H1 (cell line): ENCODE data around the gene CHCHD6. TPM values are rescaled to one million over a fixed set of nuclear protein-coding genes. Genes with fewer than 3 reads are reported as not detected.
A peak's percentile ranks its signal among the peaks of the same experiment; 100 is the strongest.

Experiments used
- CTCF ChIA-PET: fragments of 300-600 bp; sonication (Branson Sonifier 250); formaldehyde crosslinking; loops from one replicate; lab custom pipeline; 2021; ENCODE audit not compliant: partially characterized antibody; lab: Charles Lee
- POLR2A ChIA-PET: fragments of 300-600 bp; sonication (Branson Sonifier 250); formaldehyde crosslinking; loops from one replicate; lab custom pipeline; 2021; ENCODE audit warnings: inconsistent platforms; ENCODE audit not compliant: partially characterized antibody; lab: Charles Lee
- DNase-seq, 2 experiments: peaks; one replicate each; pipeline versions ENCODE4 v3.0.0 to v3.0.0-alpha.2; 2010 to 2022; ENCODE audit warnings: low spot score in 2 of 2, low read depth in 1 of 2, mixed read lengths in 1 of 2
- FAIRE-seq: peaks from 2 replicates; lab custom pipeline; 2011; peaks lifted over from hg19 to GRCh38; lab: Jason Lieb, UNC
- H2AFZ ChIP-seq: 2 replicates; pipeline ENCODE4 v1.8.1; 2012; ENCODE audit warnings: low read length, inconsistent platforms
- H2AK5ac ChIP-seq: 2 replicates; pipeline ENCODE4 v1.6.1; 2013; ENCODE audit warnings: low read depth, low read length
- H2BK120ac ChIP-seq: replicated peaks from 2 replicates; pipeline ENCODE3; 2013; ENCODE audit warnings: low read depth, low read length, inconsistent platforms
- H2BK12ac ChIP-seq: 2 replicates; pipeline ENCODE4 v1.6.1; 2013; ENCODE audit warnings: low read depth, low read length
- H2BK15ac ChIP-seq: 2 replicates; pipeline ENCODE4 v1.6.1; 2013; ENCODE audit warnings: low read length
- H2BK20ac ChIP-seq: 2 replicates; pipeline ENCODE4 v1.6.1; 2013; ENCODE audit warnings: low read length
- H2BK5ac ChIP-seq: 2 replicates; pipeline ENCODE4 v1.6.1; 2013; ENCODE audit warnings: low read depth, low read length
- H3K14ac ChIP-seq: 2 replicates; pipeline ENCODE4 v1.6.1; 2013; ENCODE audit warnings: inconsistent platforms; ENCODE audit not compliant: insufficient read length
- H3K18ac ChIP-seq: 2 replicates; pipeline ENCODE4 v1.6.1; 2013; ENCODE audit warnings: low read length; ENCODE audit errors: extremely low read depth
- H3K23ac ChIP-seq: 2 replicates; pipeline ENCODE4 v1.6.1; 2013; ENCODE audit warnings: inconsistent platforms; ENCODE audit not compliant: insufficient read length
- H3K23me2 ChIP-seq: 2 replicates; pipeline ENCODE4 v1.6.1; 2013; ENCODE audit warnings: low read depth, low read length
- H3K27ac ChIP-seq: 2 replicates; pipeline ENCODE4 v1.6.1; 2011; ENCODE audit warnings: low read depth, low read length, inconsistent platforms
- H3K27me3 ChIP-seq, 4 experiments: replicated peaks in 1 of 4; 1 replicate in 1 of 4; 2 replicates in 3 of 4; pipeline versions ENCODE4 v1.6.1 to v1.8.1; 2011 to 2013; ENCODE audit warnings: low read length in 3 of 4, mild to moderate bottlenecking in 3 of 4, inconsistent platforms in 2 of 4, mixed read lengths in 2 of 4, moderate library complexity in 1 of 4; ENCODE audit not compliant: control insufficient read depth in 3 of 4, insufficient read depth in 3 of 4; ENCODE audit errors: extremely low read depth in 1 of 4
- H3K36me3 ChIP-seq, 4 experiments: 2 replicates each; pipeline versions ENCODE4 v1.6.1 to v1.8.1; 2011 to 2013; ENCODE audit warnings: mild to moderate bottlenecking in 4 of 4, low read length in 3 of 4, moderate library complexity in 2 of 4, control low read depth in 1 of 4, inconsistent platforms in 1 of 4; ENCODE audit not compliant: insufficient read depth in 4 of 4, control insufficient read depth in 2 of 4
- H3K4ac ChIP-seq: replicated peaks from 2 replicates; pipeline ENCODE3; 2013; ENCODE audit warnings: low read length, low read depth, mixed read lengths, inconsistent platforms; ENCODE audit not compliant: insufficient read length
- H3K4me1 ChIP-seq, 4 experiments: replicated peaks in 1 of 4; 1 replicate in 1 of 4; 2 replicates in 3 of 4; pipeline versions ENCODE4 v1.6.1 to v1.8.1; 2011 to 2013; ENCODE audit warnings: low read length in 3 of 4, inconsistent platforms in 2 of 4, mixed read lengths in 1 of 4; ENCODE audit not compliant: insufficient read depth in 4 of 4, control insufficient read depth in 3 of 4
- H3K4me2 ChIP-seq, 2 experiments: 2 replicates each; pipeline versions ENCODE4 v1.6.1 to v1.8.1; 2011 to 2013; ENCODE audit warnings: low read depth in 2 of 2, low read length in 2 of 2, control low read depth in 1 of 2, inconsistent platforms in 1 of 2, mild to moderate bottlenecking in 1 of 2; ENCODE audit not compliant: insufficient read depth in 1 of 2
- H3K4me3 ChIP-seq, 4 experiments: fragments of 200-600, 300-600 bp in 1 of 4; sonication (generic), shearing (Covaris generic), sonication (Bioruptor Twin) in 1 of 4; 2 replicates each; pipeline versions ENCODE4 v1.5.1 to v1.8.1; 2011 to 2016; ENCODE audit warnings: low read length in 4 of 4, low read depth in 3 of 4, control low read depth in 2 of 4, inconsistent platforms in 2 of 4, mild to moderate bottlenecking in 2 of 4, mixed read lengths in 1 of 4, moderate library complexity in 1 of 4; ENCODE audit not compliant: insufficient read depth in 2 of 4; ENCODE audit errors: extremely low read depth in 1 of 4
- H3K56ac ChIP-seq: replicated peaks from 2 replicates; pipeline ENCODE3; 2013; ENCODE audit warnings: low read depth, mild to moderate bottlenecking, mixed read lengths, low read length, inconsistent platforms; ENCODE audit not compliant: insufficient read length
- H3K79me1 ChIP-seq: 2 replicates; pipeline ENCODE4 v1.6.1; 2013; ENCODE audit warnings: low read depth, low read length, control low read depth
- H3K79me2 ChIP-seq, 2 experiments: 2 replicates each; pipeline versions ENCODE4 v1.6.1 to v1.8.1; 2012 to 2013; ENCODE audit warnings: low read length in 2 of 2, mild to moderate bottlenecking in 2 of 2, inconsistent platforms in 1 of 2; ENCODE audit not compliant: insufficient read depth in 2 of 2, control insufficient read depth in 1 of 2
- H3K9ac ChIP-seq, 4 experiments: replicated peaks in 1 of 4; 1 replicate in 1 of 4; 2 replicates in 3 of 4; pipeline versions ENCODE4 v1.6.1 to v1.8.1; 2011 to 2013; ENCODE audit warnings: low read depth in 3 of 4, low read length in 3 of 4, control low read depth in 2 of 4, mild to moderate bottlenecking in 2 of 4, moderate library complexity in 2 of 4, inconsistent platforms in 1 of 4; ENCODE audit errors: extremely low read depth in 1 of 4
- H3K9me3 ChIP-seq, 2 experiments: 2 replicates each; pipeline versions ENCODE4 v1.6.1 to v1.8.1; 2012 to 2013; ENCODE audit warnings: mild to moderate bottlenecking in 2 of 2, moderate library complexity in 2 of 2, control low read depth in 1 of 2, inconsistent platforms in 1 of 2, low read depth in 1 of 2, low read length in 1 of 2, mixed read lengths in 1 of 2; ENCODE audit not compliant: insufficient read depth in 2 of 2
- H4K20me1 ChIP-seq, 2 experiments: replicated peaks in 1 of 2; 2 replicates each; pipeline versions ENCODE3 to v1.8.1; 2011 to 2013; ENCODE audit warnings: inconsistent platforms in 2 of 2, low read length in 2 of 2, mild to moderate bottlenecking in 1 of 2; ENCODE audit not compliant: insufficient read depth in 2 of 2, control insufficient read depth in 1 of 2
- H4K5ac ChIP-seq: 2 replicates; pipeline ENCODE4 v1.6.1; 2013; ENCODE audit warnings: low read length, low read depth, mixed read lengths, inconsistent platforms; ENCODE audit not compliant: insufficient read length
- H4K8ac ChIP-seq: 2 replicates; pipeline ENCODE4 v1.8.0; 2013; ENCODE audit warnings: mild to moderate bottlenecking, moderate library complexity, low read length, inconsistent platforms; ENCODE audit not compliant: insufficient read depth; ENCODE audit errors: extremely low read depth
- H4K91ac ChIP-seq: replicated peaks from 2 replicates; pipeline ENCODE3; 2013; ENCODE audit warnings: low read length, mixed read lengths, inconsistent platforms; ENCODE audit not compliant: insufficient read length
- EP300 ChIP-seq, 2 experiments: IDR thresholded peaks; 1 replicate in 1 of 2; 2 replicates in 1 of 2; pipeline ENCODE4 v1.6.1; 2011 to 2012; ENCODE audit warnings: low read depth in 2 of 2, low read length in 2 of 2, mild to moderate bottlenecking in 2 of 2, borderline replicate concordance in 1 of 2, inconsistent platforms in 1 of 2, moderate library complexity in 1 of 2
- EZH2 ChIP-seq: fragments of 200-600 bp; sonication (generic); IDR thresholded peaks from 2 replicates; pipeline ENCODE4 v1.7.1; 2012; ENCODE audit warnings: low read depth, mild to moderate bottlenecking, moderate library complexity, low read length, inconsistent platforms; ENCODE audit not compliant: severe bottlenecking
- GABPA ChIP-seq: IDR thresholded peaks from 2 replicates; pipeline ENCODE4 v1.6.1; 2011; ENCODE audit warnings: mild to moderate bottlenecking, low read length, moderate library complexity, borderline replicate concordance; ENCODE audit not compliant: insufficient read depth
- POLR2A ChIP-seq, 2 experiments: IDR thresholded peaks; 1 replicate in 1 of 2; 2 replicates in 1 of 2; pipeline ENCODE4 v1.6.1; 2011; ENCODE audit warnings: low read depth in 2 of 2, low read length in 2 of 2, mild to moderate bottlenecking in 2 of 2; ENCODE audit errors: control extremely low read depth in 1 of 2
- RAD21 ChIP-seq, 2 experiments: IDR thresholded peaks in 1 of 2; conservative IDR thresholded peaks in 1 of 2; 2 replicates each; pipeline ENCODE4 v1.6.1; 2011; ENCODE audit warnings: low read depth in 2 of 2, low read length in 2 of 2, improper control_type of control experiment in 1 of 2, inconsistent platforms in 1 of 2, mild to moderate bottlenecking in 1 of 2, moderate library complexity in 1 of 2
- SIRT6 ChIP-seq: IDR thresholded peaks from one replicate; pipeline ENCODE4 v1.7.1; 2012; ENCODE audit warnings: low read length, inconsistent platforms
- SRF ChIP-seq: IDR thresholded peaks from 2 replicates; pipeline ENCODE4 v1.6.1; 2011; ENCODE audit warnings: mild to moderate bottlenecking, low read depth, low read length, moderate library complexity
- WGBS, 2 experiments: shearing (Covaris generic) in 1 of 2; methylation state at CpG; one replicate each; pipeline versions ENCODE4 v1.1.6 to v1.1.7; 2013 to 2015; ENCODE audit warnings: low lambda C conversion rate in 2 of 2, mixed read lengths in 2 of 2, inconsistent platforms in 1 of 2, low coverage in 1 of 2, missing lambda C conversion rate in 1 of 2; ENCODE audit not compliant: insufficient replicate concordance in 2 of 2, insufficient coverage in 1 of 2, insufficient read length in 1 of 2; ENCODE audit errors: extremely low coverage in 1 of 2, missing lambda C conversion rate in 1 of 2; 5-methylcytosine and 5-hydroxymethylcytosine counted together
- polyA plus RNA-seq, 7 experiments: library from polyadenylated mRNA; depleted of rRNA in 3 of 7; stranded (reverse) in 5 of 7; unstranded in 2 of 7; fragments of >200 nt in 5 of 7; fragments of 200-250 nt in 2 of 7; gene quantifications; 1 replicate in 5 of 7; 2 replicates in 1 of 7; 4 replicates in 1 of 7; pipeline versions ENCODE4 v1.2.1 to v1.2.3, GENCODE V29; 2011 to 2013; ENCODE audit warnings: missing spikeins in 2 of 7, mixed read lengths in 2 of 7
- total RNA-seq: library from RNA; stranded (reverse); fragmentation: NEBNext Ultra II Directional; extraction: Animal tissue kit (Norgen Biotek cat#: 25700); gene quantifications from 2 replicates; pipeline ENCODE4 v1.2.1, GENCODE V29; 2021

The CHCHD6 gene
- total and polyA plus RNA-seq, 2 of the 8 experiments (the other 6 are each of a cell fraction or from before 2014, with no cell fraction given): 32.4 to 37.6 TPM

DNA sequence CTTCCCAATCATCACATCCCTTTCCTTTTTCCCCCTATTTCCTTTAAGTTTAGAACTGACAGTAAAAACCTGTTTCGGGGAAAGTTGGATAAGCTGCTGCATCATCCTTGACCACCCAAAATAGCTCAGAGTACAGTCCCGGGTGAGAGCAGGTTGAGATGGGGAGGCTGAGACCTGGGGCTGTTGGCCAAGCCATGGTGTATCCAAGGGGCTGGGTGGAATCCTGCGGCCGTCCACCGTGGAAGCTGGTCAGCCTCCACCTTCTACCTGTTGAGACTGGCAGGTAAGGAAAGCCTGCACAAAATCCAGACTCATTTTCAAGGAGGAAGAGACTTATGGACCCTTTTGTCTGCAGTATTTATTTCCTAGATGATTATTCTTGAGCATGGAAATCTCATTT lies 150.6 kb downstream of the CHCHD6 start:
- Histone ChIP-seq H2BK120ac (no peak overlapping the region), H3K4me3 (no peak overlapping the region), H2BK20ac (no peak overlapping the region), H3K23me2 (no peaks in the 10 kb centered on the region), H3K56ac (no peak overlapping the region), H3K4ac (no peak overlapping the region), H2BK12ac (no peak overlapping the region), H3K4me1 (peaks cover 25 to 44% (median 36%) of the 10 kb centered on the region in 4 experiments), H2BK15ac (no peak overlapping the region), H4K8ac (no peak overlapping the region), H3K23ac (no peak overlapping the region), H2AK5ac (no peak overlapping the region), H3K79me1 (no peaks in the 10 kb centered on the region), H3K27me3 (no peaks in the 10 kb centered on the region; a peak in 1 of 7 replicates), H4K20me1 (peaks cover 0 to 2% of the 10 kb centered on the region in 2 experiments), H4K91ac (no peak overlapping the region), H2AFZ (no peak overlapping the region), H3K9me3 (no peaks in the 10 kb centered on the region), H3K9ac (no peak overlapping the region), H3K14ac (no peak overlapping the region), H3K27ac (no peak overlapping the region), H3K18ac (no peak overlapping the region), H2BK5ac (no peak overlapping the region), H4K5ac (no peak overlapping the region), H3K79me2 (no peaks in the 10 kb centered on the region), H3K4me2 (no peak overlapping the region), H3K36me3 (no peaks in the 10 kb centered on the region)
- CTCF ChIA-PET: interaction anchor here (1.0 to 1.9 kb wide), 2 partner anchors 19 to 74 kb away, joined by 3 to 4 read pairs; no protein-coding TSS in a partner anchor
- no peak for TF ChIP-seq EZH2
- no peak for TF ChIP-seq SRF
- no peak for TF ChIP-seq EP300 (IDR thresholded peaks at IDR 0.05; ENCODE audit: borderline replicate concordance in 1 of 2, low read depth in 2 of 2, low read length in 2 of 2)
- no peak for TF ChIP-seq POLR2A (IDR thresholded peaks at IDR 0.05; ENCODE audit: control extremely low read depth in 1 of 2, low read depth in 2 of 2, low read length in 2 of 2)
- TF ChIP-seq GABPA: no peak
- TF ChIP-seq SIRT6: no peak
- no peak for TF ChIP-seq RAD21 (IDR thresholded peaks at IDR 0.05 in 1 of 2, conservative IDR thresholded peaks at IDR 0.05 in 1 of 2; ENCODE audit: low read depth in 2 of 2, low read length in 2 of 2)
- POLR2A ChIA-PET: no interaction called here
- DNase-seq: peak in 1 of 2 experiments; percentile 7
- WGBS, 2 experiments: 91% methylated on average over 5 of the region's 5 CpGs; no CpG with 5 or more reads in 1 of the 2 experiments
- no peak for FAIRE-seq
